ENCODE measurements around the gene TRAF2. TPM values are rescaled to one million over a fixed set of nuclear protein-coding genes. Genes with fewer than 3 reads are reported as not detected.

TRAF2 gene
- total and polyA plus RNA-seq, 2 of the 13 experiments (the other 11 are each of a cell fraction or from before 2014, with no cell fraction given), result 12.4 to 13.6 TPM

DNA sequence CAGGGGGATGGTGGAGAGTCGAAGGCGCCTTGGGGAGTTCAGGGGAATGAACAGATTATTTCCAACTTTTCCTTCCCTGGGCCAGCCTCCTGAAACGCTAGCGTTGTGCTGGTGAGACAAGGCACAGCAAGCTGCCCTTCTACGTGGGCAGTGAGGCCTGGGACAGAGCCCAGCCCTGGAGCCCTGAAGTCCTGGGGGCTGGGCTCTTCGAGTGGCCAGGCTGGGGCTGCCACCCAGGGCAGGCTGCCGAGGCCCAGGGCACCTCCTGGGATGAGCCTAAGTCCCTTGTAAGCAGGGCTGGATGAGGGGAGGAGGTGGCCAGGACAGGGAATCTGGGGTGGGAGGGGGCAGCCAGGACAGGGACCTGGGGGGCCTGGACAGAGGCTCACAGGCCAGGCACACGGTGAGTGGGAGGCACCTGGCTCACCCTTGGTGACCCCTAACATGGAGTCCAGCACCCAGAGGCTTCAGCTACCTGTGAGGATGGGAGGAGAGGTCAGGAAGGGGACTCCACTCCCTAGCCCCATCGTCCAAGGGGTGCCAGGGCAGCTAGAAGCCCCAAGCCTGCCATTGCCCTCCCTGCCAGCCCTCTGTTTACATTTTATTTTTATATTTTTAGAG lies 64.5 kb downstream of the TRAF2 start (continued):
- TF ChIP-seq SIX4 (CRISPR knock-in tag; IDR thresholded peaks at IDR 0.05) (no peak), ZSCAN31 (CRISPR knock-in tag; IDR thresholded peaks at IDR 0.05; ENCODE audit: low read depth) (no peak), ZNF263 (CRISPR knock-in tag; IDR thresholded peaks at IDR 0.05) (no peak), WIZ (CRISPR knock-in tag; IDR thresholded peaks at IDR 0.05) (0 out of 2 replicates have a peak, but pooled peaks have one; percentile 13), HMGA1 (CRISPR knock-in tag; conservative IDR thresholded peaks at IDR 0.05) (no peak), ZNF441 (CRISPR knock-in tag; IDR thresholded peaks at IDR 0.05; ENCODE audit: borderline replicate concordance) (no peak), ZNF331 (CRISPR knock-in tag; IDR thresholded peaks at IDR 0.05) (no peak), TMF1 (CRISPR knock-in tag; IDR thresholded peaks at IDR 0.05; ENCODE audit: low read depth) (peak; percentile 6; the same call in 1 of the 2 replicates), AGO1 (IDR thresholded peaks at IDR 0.05; ENCODE audit: low read depth, low read length, poor library complexity, severe bottlenecking) (no peak), ZNF766 (CRISPR knock-in tag; IDR thresholded peaks at IDR 0.05; ENCODE audit: borderline replicate concordance) (no peak), ZNF747 (CRISPR knock-in tag; IDR thresholded peaks at IDR 0.05; ENCODE audit: borderline replicate concordance) (no peak), MAZ (IDR thresholded peaks at IDR 0.05; ENCODE audit: borderline replicate concordance, low read depth, low read length) (no peak), MAZ (CRISPR knock-in tag; IDR thresholded peaks at IDR 0.05; ENCODE audit: low read depth) (no peak)
- TF ChIP-seq, protein P1, sequence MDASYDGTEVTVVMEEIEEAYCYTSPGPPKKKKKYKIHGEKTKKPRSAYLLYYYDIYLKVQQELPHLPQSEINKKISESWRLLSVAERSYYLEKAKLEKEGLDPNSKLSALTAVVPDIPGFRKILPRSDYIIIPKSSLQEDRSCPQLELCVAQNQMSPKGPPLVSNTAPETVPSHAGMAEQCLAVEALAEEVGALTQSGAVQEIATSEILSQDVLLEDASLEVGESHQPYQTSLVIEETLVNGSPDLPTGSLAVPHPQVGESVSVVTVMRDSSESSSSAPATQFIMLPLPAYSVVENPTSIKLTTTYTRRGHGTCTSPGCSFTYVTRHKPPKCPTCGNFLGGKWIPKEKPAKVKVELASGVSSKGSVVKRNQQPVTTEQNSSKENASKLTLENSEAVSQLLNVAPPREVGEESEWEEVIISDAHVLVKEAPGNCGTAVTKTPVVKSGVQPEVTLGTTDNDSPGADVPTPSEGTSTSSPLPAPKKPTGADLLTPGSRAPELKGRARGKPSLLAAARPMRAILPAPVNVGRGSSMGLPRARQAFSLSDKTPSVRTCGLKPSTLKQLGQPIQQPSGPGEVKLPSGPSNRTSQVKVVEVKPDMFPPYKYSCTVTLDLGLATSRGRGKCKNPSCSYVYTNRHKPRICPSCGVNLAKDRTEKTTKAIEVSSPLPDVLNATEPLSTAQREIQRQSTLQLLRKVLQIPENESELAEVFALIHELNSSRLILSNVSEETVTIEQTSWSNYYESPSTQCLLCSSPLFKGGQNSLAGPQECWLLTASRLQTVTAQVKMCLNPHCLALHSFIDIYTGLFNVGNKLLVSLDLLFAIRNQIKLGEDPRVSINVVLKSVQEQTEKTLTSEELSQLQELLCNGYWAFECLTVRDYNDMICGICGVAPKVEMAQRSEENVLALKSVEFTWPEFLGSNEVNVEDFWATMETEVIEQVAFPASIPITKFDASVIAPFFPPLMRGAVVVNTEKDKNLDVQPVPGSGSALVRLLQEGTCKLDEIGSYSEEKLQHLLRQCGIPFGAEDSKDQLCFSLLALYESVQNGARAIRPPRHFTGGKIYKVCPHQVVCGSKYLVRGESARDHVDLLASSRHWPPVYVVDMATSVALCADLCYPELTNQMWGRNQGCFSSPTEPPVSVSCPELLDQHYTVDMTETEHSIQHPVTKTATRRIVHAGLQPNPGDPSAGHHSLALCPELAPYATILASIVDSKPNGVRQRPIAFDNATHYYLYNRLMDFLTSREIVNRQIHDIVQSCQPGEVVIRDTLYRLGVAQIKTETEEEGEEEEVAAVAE (CRISPR knock-in tag; IDR thresholded peaks at IDR 0.05; ENCODE audit: borderline replicate concordance), result no peak
- TF ChIP-seq, protein P2, sequence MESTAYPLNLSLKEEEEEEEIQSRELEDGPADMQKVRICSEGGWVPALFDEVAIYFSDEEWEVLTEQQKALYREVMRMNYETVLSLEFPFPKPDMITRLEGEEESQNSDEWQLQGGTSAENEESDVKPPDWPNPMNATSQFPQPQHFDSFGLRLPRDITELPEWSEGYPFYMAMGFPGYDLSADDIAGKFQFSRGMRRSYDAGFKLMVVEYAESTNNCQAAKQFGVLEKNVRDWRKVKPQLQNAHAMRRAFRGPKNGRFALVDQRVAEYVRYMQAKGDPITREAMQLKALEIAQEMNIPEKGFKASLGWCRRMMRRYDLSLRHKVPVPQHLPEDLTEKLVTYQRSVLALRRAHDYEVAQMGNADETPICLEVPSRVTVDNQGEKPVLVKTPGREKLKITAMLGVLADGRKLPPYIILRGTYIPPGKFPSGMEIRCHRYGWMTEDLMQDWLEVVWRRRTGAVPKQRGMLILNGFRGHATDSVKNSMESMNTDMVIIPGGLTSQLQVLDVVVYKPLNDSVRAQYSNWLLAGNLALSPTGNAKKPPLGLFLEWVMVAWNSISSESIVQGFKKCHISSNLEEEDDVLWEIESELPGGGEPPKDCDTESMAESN (CRISPR knock-in tag; conservative IDR thresholded peaks at IDR 0.05), result 0 out of 2 replicates have a peak, but pooled peaks have one; percentile 28
- TF ChIP-seq, protein P3, sequence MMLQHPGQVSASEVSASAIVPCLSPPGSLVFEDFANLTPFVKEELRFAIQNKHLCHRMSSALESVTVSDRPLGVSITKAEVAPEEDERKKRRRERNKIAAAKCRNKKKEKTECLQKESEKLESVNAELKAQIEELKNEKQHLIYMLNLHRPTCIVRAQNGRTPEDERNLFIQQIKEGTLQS (CRISPR knock-in tag; IDR thresholded peaks at IDR 0.05), result no peak
- TF ChIP-seq, protein P4, sequence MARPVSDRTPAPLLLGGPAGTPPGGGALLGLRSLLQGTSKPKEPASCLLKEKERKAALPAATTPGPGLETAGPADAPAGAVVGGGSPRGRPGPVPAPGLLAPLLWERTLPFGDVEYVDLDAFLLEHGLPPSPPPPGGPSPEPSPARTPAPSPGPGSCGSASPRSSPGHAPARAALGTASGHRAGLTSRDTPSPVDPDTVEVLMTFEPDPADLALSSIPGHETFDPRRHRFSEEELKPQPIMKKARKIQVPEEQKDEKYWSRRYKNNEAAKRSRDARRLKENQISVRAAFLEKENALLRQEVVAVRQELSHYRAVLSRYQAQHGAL (CRISPR knock-in tag; IDR thresholded peaks at IDR 0.05; ENCODE audit: not compliant biosample characterization), result no peak
- TF ChIP-seq, protein P5, sequence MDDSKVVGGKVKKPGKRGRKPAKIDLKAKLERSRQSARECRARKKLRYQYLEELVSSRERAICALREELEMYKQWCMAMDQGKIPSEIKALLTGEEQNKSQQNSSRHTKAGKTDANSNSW (CRISPR knock-in tag; IDR thresholded peaks at IDR 0.05; ENCODE audit: borderline replicate concordance), result no peak
- TF ChIP-seq, protein P6, sequence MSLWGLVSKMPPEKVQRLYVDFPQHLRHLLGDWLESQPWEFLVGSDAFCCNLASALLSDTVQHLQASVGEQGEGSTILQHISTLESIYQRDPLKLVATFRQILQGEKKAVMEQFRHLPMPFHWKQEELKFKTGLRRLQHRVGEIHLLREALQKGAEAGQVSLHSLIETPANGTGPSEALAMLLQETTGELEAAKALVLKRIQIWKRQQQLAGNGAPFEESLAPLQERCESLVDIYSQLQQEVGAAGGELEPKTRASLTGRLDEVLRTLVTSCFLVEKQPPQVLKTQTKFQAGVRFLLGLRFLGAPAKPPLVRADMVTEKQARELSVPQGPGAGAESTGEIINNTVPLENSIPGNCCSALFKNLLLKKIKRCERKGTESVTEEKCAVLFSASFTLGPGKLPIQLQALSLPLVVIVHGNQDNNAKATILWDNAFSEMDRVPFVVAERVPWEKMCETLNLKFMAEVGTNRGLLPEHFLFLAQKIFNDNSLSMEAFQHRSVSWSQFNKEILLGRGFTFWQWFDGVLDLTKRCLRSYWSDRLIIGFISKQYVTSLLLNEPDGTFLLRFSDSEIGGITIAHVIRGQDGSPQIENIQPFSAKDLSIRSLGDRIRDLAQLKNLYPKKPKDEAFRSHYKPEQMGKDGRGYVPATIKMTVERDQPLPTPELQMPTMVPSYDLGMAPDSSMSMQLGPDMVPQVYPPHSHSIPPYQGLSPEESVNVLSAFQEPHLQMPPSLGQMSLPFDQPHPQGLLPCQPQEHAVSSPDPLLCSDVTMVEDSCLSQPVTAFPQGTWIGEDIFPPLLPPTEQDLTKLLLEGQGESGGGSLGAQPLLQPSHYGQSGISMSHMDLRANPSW (CRISPR knock-in tag; IDR thresholded peaks at IDR 0.05; ENCODE audit: borderline replicate concordance), result no peak
